T47D (cell line): ENCODE results near the gene RAD52.

Source experiments
- DNase-seq, 2 experiments: peaks; one replicate each; pipeline versions ENCODE4 v3.0.0 to v3.0.0-alpha.2; 2011 to 2012; ENCODE audit warnings: low read depth in 1 of 2, low spot score in 1 of 2
- JUND ChIP-seq: IDR thresholded peaks from 2 replicates; pipeline ENCODE4 v1.6.1; 2012; ENCODE audit warnings: low read depth
- in situ Hi-C: cut with HindIII; loops from 2 replicates; pipeline ENCODE4 v1.10.0; 2016; ENCODE audit warnings: low sequenced_read_pairs, low pct_unique_long_range_greater_than_20kb

RAD52 gene

GRCh38 chr12:904010-904414 is 45.5 kb downstream of the RAD52 start:
- in situ Hi-C loops: no loop called here
- no peak for DNase-seq
- no peak for TF ChIP-seq JUND

GRCh38 chr12:903055-903454 is 46.4 kb downstream of the RAD52 start:
- DNase-seq: no peak
- no peak for TF ChIP-seq JUND
- in situ Hi-C loops: no loop called here

- DNase-seq: no peak
- no peak for TF ChIP-seq JUND
- in situ Hi-C loops: no loop called here
Measured at GRCh38 chr12:902581-902980, 46.9 kb downstream of the RAD52 start.

- TF ChIP-seq JUND: no peak
- in situ Hi-C loops: no loop called here
- no peak for DNase-seq
Measured at GRCh38 chr12:897386-897785, 52.1 kb downstream of the RAD52 start.

- DNase-seq: no peak
- no peak for TF ChIP-seq JUND
- in situ Hi-C loops: no loop called here
Measured at GRCh38 chr12:896031-896430, 53.5 kb downstream of the RAD52 start.

- no peak for TF ChIP-seq JUND
- in situ Hi-C loops: no loop called here
- no peak for DNase-seq
Measured at GRCh38 chr12:894226-894625, 55.3 kb downstream of the RAD52 start.

GRCh38 chr12:886206-886605 is 63.3 kb downstream of the RAD52 start:
- in situ Hi-C loops: no loop called here
- DNase-seq: no peak
- TF ChIP-seq JUND: no peak

- no peak for TF ChIP-seq JUND
- in situ Hi-C loops: no loop called here
- DNase-seq: no peak
Measured at GRCh38 chr12:885701-886100, 63.8 kb downstream of the RAD52 start.

GRCh38 chr12:884746-885414 is 64.6 kb downstream of the RAD52 start:
- DNase-seq: no peak
- TF ChIP-seq JUND: no peak
- in situ Hi-C loops: no loop called here

GRCh38 chr12:880656-881055 is 68.8 kb downstream of the RAD52 start:
- DNase-seq: no peak
- no peak for TF ChIP-seq JUND
- in situ Hi-C loops: no loop called here

GRCh38 chr12:879641-880040 is 69.9 kb downstream of the RAD52 start:
- in situ Hi-C loops: no loop called here
- no peak for TF ChIP-seq JUND
- DNase-seq: no peak

GRCh38 chr12:873954-874353 is 75.5 kb downstream of the RAD52 start:
- in situ Hi-C loops: no loop called here
- no peak for TF ChIP-seq JUND
- DNase-seq: no peak

GRCh38 chr12:870378-870777 is 79.1 kb downstream of the RAD52 start:
- DNase-seq: no peak
- in situ Hi-C loops: no loop called here
- TF ChIP-seq JUND: no peak

GRCh38 chr12:868722-869121 is 80.8 kb downstream of the RAD52 start:
- no peak for TF ChIP-seq JUND
- in situ Hi-C loops: no loop called here
- DNase-seq: no peak
